DMS114 treated with DMSO at 0.1 percent for 48 hours (cell line): Measurements from ENCODE around the gene TRIL.

Experiments
- DNase-seq: peaks from one replicate; lab custom pipeline; 2025; ENCODE audit not compliant: unreplicated experiment; lab: John Stamatoyannopoulos, UW

TRIL gene

GRCh38 chr7:28984217-28984616, 26.1 kb upstream of the TRIL start:
- DNase-seq, result no peak

GRCh38 chr7:28983396-28984190, 25.5 kb upstream of the TRIL start:
- DNase-seq, result no peak

- no peak for DNase-seq
These were observed 23.0 kb upstream of the TRIL start for GRCh38 chr7:28981161-28981465.

- DNase-seq, result no peak
These were observed 22.5 kb upstream of the TRIL start for GRCh38 chr7:28980451-28981160.

GRCh38 chr7:28979776-28980175, 21.6 kb upstream of the TRIL start:
- DNase-seq, result no peak

- no peak for DNase-seq
These were observed 19.8 kb upstream of the TRIL start for GRCh38 chr7:28977881-28978280.

GRCh38 chr7:28976022-28976421, 17.9 kb upstream of the TRIL start:
- no peak for DNase-seq

GRCh38 chr7:28973591-28973990, 15.5 kb upstream of the TRIL start:
- no peak for DNase-seq

GRCh38 chr7:28964056-28964455, 5.9 kb upstream of the TRIL start:
- DNase-seq, result no peak

GRCh38 chr7:28961972-28962371, 3.8 kb upstream of the TRIL start:
- DNase-seq, result no peak

GRCh38 chr7:28960071-28960840, 2.1 kb upstream of the TRIL start:
- no peak for DNase-seq

GRCh38 chr7:28958980-28959347, 834 bp upstream of the TRIL start:
- DNase-seq, result no peak

GRCh38 chr7:28957751-28958234, 337 bp downstream of the TRIL start:
- DNase-seq, result no peak

- DNase-seq, result no peak
These were observed 923 bp downstream of the TRIL start for GRCh38 chr7:28957064-28957750.

GRCh38 chr7:28956608-28957063, 1.5 kb downstream of the TRIL start:
- no peak for DNase-seq

- no peak for DNase-seq
These were observed 2.2 kb downstream of the TRIL start for GRCh38 chr7:28955718-28956607.

- DNase-seq, result no peak
These were observed 2.8 kb downstream of the TRIL start for GRCh38 chr7:28955356-28955717.

- DNase-seq, result no peak
These were observed 3.2 kb downstream of the TRIL start for GRCh38 chr7:28954946-28955345.

- no peak for DNase-seq
These were observed 3.7 kb downstream of the TRIL start for GRCh38 chr7:28954471-28954870.

GRCh38 chr7:28953633-28954032, 4.5 kb downstream of the TRIL start:
- no peak for DNase-seq
